Kidney capillary endothelial cell (primary cell): Measurements from ENCODE around the gene RPTOR.
A peak's percentile ranks its signal among the peaks of the same experiment; 100 is the strongest.
"Not testable (repeated sequence)": the region's sequence is repeated elsewhere in the genome, so short reads cannot be mapped to it uniquely, and the experiment has no call there.

Source experiments
- DNase-seq: peaks from one replicate; pipeline ENCODE4 v3.0.0-alpha.2; 2018; ENCODE audit warnings: low spot score

The RPTOR gene

DNA sequence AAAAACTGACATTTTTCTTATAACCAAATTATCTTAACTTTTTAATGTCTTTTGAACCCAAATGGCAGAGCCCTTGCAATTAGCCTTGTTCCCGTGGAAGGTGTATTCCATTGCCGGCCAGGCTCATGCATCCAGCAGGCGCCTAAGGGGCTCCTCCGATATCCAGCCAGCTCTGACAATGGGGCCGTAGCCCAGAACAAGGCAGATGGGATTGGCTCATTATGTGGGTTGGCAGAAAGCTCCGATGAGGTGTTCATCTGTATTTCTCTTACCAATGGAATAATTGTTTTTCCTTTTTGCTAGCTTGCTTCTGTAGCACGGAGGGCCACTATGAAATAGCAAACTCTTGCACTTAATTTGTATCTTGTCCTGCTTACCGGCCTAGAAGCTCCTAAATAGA lies 238.8 kb downstream of the RPTOR start:
- DNase-seq: no peak

DNA sequence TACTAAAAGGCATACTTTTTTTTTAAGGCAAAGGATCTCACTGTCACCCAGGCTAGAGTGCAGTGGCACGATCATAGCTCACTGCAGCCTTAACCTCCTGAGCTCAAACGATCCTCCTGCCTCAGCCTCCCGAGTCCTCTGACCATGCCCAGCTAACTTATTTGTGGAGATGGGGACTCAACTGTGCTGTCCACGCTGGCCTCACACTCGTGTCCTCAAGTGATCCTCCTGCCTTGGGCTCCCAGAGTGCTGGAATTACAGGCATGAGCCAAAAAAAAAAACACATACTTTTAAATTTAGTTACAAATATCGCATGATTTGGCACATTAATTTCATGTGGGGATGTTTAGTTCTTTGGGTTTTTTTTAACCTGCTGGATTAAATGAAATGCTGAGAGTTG lies 239.3 kb downstream of the RPTOR start:
- no peak for DNase-seq

DNA sequence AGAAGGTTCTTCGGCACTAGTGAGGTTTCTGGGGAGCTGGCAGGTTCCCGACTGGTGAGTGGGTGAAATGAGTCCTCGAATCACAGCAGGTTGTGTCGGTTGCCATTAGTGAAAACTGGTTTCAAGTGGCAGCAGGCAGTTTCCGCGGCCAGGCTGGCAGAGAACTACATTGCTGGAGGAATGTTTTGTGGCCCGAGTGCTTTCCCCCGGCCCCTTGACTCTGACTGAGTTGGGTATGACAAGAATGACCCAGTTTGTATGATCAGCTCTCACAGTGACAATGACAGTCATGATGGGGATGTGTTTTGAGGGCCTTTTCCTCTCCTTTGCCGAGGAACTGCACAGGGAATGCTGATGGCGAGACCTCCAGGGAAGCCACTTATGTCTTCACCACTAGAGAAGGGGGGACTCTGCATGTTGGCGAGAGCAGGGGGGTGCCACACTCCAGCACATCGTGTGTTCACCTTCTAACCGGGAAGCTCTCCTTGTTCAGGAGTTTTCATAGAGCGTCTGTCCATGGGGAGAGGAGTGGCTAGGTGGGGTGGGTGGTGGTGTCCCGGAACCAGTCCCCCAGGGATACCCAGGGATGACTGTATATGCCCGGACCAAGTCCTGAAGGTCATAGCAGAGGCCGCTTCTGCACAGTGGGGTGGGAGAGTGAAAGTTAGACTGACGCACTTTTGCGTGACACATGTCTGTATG lies 241.0 kb downstream of the RPTOR start:
- DNase-seq: no peak

DNA sequence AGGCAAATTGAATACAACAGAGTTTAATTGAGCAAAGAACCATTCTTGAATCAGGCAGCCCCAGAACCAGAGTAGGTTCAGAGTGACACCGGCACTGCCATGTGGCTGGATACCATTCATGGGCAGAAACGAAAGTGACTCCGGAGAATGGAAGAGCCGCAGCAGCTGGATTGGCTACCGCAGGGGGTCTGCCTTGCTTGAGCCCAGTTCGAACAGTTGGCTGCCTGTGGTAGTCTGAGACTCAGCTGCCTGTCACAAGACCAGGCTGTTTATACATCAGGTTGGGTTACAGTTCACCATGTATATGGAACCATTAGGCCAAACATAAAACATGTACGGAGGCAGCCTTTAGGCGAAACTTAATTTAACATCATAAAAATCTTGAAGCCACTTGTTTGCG lies 241.8 kb downstream of the RPTOR start:
- no peak for DNase-seq

DNA sequence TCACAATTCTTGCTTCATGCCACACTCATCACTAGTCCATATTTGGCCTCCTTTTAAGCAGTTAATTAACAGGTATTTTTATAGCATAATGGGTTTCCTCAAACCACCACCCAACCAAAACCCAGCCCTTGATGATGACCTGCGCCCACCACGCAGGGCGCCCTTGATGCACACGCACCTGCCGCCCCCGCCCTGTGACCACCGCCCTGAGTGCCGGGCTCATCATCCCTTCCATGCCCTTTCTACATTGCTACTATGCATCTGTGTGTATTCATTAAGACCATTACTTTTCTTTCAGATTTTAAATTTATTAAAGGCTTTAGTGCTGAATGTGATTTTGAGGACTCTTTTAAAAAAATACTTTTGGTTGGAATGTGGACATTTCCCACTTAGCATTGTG lies 242.2 kb downstream of the RPTOR start:
- no peak for DNase-seq

DNA sequence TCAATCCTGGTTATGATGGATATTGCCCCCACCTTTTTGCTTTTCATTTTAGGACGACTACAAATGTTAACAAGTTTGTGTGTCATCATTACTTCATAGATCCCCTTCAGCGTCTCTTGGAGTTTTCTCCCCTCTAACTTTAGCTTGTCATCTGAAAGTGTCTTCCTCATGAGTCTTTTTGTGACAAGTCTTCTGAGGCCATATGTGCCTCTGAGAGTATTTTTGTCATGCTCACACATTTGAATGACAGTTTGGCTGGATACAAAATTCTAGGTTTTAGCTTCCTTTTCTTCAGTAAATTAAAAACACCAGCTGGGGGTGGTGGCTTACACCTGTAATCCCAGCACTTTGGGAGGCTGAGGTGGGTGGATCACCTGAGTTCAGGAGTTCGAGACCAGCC lies 243.2 kb downstream of the RPTOR start:
- DNase-seq: no peak

DNA sequence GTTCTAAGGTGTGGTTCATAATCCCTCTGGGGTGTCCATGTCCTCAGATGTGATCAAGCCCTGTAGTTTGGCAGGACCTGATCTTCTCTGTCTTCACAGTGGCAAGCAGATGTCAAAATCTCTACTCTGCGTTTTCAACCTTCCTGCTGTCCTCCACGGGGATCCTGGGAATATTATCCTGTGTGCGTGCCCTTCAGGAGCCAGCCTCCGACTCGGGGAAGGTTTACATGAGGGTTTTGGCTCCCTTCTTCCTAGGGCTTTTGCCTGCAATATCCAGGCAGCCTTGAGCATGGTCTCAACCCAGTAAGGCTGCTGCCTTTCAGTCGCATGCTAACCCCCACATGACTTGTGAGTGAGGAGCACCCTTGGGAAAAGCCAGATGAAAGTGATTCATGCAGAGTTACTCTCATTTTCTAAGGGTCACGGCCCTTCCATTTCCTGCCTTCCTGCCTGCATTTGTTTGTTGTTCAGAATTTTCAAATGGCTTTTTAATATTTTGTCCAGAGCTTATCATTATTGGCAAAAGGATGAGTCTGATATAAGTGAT lies 244.8 kb downstream of the RPTOR start:
- peak; percentile 76 for DNase-seq

DNA sequence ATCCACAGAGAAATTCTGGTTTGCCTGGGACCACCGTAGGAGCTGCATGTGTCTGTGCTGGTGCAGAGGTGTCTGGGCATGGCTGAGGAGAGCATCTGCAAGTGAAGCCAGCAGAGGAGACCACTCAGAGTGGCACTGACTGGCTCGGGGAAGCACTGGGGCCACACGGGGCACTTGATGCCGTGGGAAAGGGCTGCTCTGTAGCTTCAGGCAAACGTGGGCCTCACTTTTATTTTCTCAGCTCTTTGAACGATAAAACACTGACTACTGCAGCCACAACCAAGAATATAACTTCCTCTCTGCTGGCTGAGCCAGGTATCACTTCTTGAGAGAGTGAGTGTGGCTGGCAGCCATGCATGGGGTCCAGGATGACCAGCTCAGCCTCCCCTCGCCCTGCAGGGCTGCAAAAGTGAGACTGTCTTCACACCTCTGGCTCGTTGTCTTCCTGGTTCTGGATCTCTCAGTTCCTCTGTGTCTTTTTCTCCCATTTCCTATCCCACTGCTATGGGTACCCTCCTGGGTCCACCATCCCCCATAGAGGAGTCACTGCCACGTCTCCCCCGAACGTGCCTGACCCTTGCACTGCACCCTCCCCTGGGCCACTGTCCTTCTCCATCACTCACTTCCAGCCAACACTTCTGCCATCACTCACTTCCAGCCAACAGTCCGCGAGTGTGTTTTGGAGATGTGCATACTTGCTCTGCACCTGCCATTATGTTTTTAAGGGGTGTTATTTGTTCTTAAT lies 245.6 kb downstream of the RPTOR start:
- DNase-seq: no peak

DNA sequence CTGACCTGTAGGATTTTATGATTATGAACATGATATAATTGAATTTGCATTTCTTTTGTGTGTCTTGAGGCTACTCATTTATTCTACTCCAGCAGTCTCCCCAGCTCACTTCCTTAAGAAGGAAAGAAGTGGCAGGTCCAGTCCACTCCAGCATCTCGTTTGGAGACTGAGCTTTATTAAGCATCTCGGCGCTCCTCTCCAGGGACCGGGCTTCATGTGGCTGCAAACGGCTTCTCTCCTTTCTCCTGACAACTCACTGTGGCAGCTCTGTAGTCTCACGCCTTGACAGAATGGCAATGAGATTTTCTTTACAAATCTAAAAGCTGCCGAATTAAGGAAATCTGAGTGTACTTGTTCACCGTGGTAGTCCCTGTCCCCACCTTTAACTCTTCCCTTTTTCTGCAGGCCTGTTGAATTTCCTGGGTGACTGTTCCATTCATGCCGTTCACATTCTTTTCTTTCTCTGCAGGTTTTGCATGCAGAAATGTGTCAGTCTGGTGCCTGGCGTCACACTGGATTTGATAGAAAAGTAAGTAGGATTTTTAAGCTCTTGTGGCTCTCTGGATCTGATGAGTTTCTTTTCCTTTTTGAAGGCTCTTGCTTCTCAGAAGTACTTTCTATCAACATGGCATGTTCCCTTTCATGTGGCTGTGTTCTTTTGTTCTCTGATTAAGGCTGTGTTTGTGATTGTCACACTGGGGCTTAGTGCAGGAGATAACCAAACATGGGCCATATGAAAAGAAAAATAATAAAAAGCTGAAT lies 246.5 kb downstream of the RPTOR start:
- no peak for DNase-seq

DNA sequence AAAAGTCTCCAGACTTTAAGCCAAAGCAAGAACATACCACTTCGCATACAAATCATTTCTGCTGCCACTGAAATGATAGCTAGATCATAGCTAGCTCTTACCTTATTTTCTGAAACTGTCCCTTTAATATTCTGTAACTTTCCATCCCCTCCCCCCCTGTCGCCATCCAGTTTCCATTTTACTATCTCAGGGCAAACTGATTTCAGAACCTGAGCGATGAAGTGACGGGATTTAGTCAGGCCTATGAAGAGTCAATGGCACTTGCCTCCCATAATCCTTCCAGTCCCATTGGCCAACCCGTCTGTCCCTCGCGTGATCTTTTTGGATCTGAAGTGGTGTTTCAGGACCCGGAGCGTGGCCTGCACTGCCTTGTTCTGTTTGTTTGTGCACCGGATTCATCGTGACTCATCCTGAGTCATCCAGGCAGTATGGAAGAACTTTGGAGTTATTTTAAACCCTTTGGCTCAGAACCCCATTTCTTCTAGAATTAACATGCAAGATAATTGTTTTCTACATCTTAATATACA lies 247.2 kb downstream of the RPTOR start:
- peak; percentile 88 for DNase-seq

DNA sequence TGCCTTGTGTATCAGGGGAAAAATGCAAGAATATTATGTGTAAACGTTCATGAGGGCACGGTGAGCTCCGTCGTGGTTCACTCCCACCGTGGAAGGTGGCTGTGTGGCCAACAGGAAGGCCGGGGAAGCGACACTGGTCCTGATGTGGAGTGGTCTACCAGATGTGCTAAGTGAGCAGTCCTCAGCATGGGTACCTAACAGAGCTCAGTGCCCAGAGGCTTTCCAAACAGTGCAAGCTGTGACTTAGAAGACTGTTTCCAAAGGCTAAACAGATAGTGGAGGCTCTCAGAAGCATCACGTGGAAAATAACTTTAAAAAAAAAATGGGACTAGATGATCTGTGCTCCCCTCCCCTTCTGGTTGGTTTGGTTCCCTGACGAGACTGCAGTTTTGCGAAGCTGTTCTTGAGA lies 247.7 kb downstream of the RPTOR start:
- no peak for DNase-seq

DNA sequence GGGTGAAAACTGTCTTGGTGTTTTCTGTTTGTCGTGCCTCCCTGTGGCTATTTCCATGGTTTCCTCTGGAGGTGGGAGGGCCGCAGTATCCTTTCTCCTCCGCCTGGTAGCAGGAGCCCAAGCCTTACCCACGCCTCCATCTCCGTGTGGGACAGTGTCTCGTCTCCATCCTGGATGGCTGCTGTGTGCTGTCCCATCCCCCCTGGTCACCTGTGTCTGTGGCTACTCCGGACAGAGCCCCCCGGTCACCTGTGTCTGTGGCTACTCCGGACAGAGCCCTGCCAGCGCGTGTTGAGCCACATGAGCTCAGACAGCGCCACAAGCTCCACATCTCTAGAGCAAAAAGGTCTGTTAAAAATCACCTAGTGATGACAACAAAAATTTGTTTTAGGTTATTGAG lies 248.8 kb downstream of the RPTOR start:
- DNase-seq: no peak

DNA sequence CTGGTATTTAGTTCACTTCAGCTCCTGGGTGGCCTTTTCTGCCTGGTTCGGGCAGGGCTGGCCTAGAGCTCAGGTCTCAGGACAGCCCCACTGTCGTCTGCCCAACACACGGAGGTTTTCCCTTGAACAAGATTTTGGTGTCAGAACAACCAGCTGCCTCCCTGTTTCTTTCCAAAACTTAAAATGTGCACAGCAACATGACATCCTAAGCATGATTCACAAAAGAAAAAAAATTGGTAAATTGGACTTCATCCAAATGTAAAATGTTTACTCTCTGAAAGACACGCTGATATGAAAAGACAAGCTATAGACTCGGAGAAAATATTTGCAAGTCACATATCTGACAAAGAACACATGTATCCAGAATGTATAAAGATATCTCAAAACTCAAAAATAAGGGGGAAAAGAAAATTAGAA lies 249.2 kb downstream of the RPTOR start:
- no peak for DNase-seq

DNA sequence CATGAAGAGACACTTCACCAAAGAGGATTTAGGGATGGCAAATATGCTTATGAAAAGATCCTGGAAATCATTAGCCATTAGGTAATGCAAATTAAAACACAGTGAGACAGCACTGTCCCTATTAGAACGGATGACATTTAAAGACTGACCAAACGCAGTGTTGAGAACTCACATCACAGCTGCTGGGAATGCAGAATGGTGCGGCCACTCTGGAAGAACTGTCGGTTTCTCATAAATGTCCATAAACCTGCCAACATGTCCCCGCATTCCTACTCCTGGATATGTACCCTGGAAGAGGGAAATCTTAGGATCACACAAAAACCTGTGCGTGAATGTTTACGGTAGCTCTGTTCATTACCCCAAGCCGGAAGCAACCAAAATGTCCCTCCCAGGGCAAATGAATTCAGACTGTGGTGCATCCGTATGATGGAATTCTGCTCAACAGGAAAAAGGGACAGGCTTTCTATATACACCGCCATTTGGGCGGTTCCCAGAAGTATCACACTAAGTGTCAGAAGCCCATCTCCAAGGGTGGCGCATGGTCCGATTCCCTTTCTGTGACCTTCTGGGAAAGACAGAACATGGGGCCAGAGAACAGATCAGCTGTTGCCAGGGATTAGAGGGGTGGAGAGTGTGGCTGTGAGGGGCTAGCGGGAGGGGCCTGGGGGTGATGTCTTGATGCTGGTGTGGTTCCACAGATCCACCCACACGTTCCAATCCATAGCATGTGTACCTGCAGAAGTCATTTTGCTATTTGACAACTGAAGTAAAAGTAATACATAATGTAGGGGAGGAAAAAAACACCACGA lies 249.8 kb downstream of the RPTOR start:
- DNase-seq: no peak

DNA sequence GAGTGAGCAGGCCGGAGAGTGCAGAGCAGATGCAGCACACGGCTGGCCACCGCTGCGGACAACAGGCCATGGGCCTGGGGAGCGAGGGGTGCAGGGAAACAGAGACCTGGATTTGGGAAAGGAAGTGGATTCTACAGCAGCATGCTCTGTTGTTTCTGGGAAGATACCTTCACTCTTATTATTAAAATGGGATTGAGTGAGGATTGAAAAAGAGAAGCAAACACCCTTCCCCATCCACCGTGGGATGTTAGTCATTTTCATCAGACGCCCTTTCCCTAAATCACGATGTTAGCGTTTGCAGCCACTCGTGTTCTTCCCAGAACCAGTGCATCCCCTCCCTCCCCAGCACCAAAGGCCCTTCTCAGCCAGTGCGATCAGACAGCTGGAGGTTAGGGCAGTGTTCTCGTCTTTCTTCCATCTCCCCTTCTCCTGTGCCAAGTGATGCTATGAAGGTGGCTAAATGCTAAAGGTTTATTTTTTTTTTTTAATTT lies 250.5 kb downstream of the RPTOR start:
- DNase-seq: no peak

DNA sequence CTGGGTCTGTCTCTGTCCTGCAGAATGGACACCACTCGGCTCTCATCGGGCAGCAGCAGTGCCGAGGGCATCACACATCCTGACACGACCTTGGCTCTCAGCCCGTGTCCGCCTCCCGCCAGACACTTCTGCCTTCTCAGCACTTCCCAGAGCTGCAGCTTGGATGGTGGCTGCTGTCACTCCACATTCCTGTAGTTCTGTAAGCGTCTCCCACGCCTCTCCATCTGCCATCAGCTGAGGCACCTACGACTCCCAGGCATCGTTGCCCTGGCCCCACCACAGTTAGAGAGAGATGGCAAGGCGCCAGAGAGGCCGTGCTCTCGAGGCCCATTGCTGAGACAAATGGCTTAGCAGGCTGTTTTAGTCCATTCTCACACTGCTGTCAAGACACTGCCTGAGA lies 251.1 kb downstream of the RPTOR start:
- DNase-seq: no peak

DNA sequence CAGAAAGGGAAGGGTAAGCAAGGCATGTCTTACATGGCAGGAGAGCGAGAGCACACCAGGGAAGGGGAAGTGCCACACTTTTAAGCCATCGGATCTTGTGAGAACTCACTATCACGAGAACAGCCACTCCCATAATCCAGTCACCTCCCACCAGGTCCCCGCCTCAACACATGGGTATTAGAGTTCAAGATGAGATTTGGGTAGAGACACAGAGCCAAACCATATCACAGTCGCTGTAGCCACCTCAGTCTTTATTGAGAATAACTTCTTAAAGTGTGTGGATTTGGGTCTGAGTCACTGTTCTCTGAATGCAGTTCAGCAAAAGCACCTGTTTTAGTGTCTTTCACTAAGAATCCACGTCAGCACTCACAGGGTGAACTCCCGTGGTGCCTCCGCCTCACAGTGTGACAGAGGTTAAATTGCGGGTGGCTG lies 251.8 kb downstream of the RPTOR start:
- DNase-seq: no peak

DNA sequence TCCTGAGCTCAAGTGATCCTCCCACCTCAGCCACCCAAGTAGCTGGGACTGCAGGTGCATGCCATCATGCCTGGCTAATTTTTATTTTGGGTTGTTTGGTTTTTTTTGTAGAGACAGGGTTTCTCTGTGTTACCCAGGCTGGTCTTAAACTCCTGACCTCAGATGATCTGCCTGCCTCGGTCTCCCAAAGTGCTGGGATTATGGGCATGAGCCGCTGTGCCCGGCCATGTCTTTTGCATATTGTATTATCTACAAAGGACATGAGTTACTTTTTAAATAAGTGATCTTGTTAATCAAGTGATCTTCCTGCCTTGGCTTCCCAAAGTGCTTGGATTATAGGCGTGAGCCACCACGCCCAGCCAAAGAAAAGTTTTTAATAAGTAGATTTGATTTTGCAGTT lies 252.6 kb downstream of the RPTOR start:
- DNase-seq: not testable (repeated sequence)

DNA sequence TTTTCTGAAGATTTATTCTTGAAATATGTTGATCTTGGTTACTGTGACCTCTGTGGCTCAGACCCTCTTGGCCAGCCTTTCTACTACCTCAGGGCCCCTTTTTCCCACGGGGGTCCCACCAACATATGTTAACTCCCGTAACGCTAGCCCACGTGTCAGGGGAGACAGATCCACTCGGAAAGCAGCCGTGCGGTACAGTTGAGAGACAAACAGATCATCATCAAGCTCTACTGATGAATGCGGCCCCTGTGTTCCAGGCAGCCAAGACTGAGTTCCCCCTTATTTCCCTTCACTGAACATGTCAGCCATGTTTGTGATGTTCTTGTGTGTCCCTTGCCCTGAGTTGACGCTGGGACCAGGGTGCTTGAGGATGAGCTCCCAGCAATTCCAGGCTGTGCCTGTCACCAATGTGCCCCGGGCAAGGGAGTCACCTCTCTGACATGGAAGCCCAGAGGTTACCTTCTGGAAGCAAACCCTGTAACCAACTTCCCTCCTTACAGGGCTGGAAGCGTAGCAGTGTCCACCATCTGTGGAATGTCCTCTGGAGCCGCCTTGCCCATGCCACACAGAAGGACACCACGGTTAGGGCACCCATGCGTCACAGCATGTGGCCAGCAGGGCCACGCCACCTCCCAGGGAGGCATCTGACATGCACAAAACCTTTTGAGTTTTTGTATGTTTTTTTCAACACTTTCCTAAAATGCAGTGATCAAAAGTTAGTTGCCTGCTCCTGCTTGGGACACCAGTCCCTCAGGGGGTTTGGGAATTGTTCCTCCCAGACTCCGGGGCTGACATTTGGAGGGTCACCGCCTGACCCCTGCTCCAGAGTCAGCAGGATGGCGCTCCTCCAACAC lies 253.3 kb downstream of the RPTOR start:
- DNase-seq: no peak
